A549 (cell line): ENCODE data around the gene NEXN. TPM values are rescaled to one million over a fixed set of nuclear protein-coding genes. Genes with fewer than 3 reads are reported as not detected.

Experiments used
- ATAC-seq, 2 experiments: fragments of 200-7000 bp in 1 of 2; fragments of >200 bp in 1 of 2; cut with Nextera tagmentation in 1 of 2; cut with Tn5 transposase in 1 of 2; 3 replicates each; pipeline versions ENCODE4 v1.8.0 to v1.9.1; 2018 to 2020; ENCODE audit warnings: mild to moderate bottlenecking in 1 of 2, moderate library complexity in 1 of 2
- CTCF ChIA-PET: fragments of 300-600 bp; sonication (Branson Sonifier 250); formaldehyde crosslinking; extraction: SDS; loops from one replicate; lab custom pipeline; 2021; ENCODE audit warnings: antibody characterized with exemption, inconsistent platforms; lab: Yijun Ruan, JAX
- POLR2A ChIA-PET: fragments of 350-600 bp; formaldehyde crosslinking; extraction: SDS; loops from one replicate; lab custom pipeline; 2021; ENCODE audit warnings: antibody characterized with exemption, inconsistent platforms; lab: Yijun Ruan, JAX
- DNase-seq, 2 experiments: peaks; one replicate each; pipeline versions ENCODE4 v3.0.0 to v3.0.0-alpha.2; 2011 to 2016; ENCODE audit warnings: low read depth in 1 of 2, low spot score in 1 of 2
- FAIRE-seq: peaks from 2 replicates; lab custom pipeline; 2011; peaks lifted over from hg19 to GRCh38; lab: Jason Lieb, UNC
- H3K27ac ChIP-seq, 2 experiments: fragments of >200 bp; sonication (Bioruptor Twin); formaldehyde crosslinking; 3 replicates each; pipeline ENCODE4 v1.5.1; 2016 to 2017
- H3K4me1 ChIP-seq: fragments of >200 bp; sonication (Bioruptor Twin); formaldehyde crosslinking; 3 replicates; pipeline ENCODE4 v1.6.1; 2016
- H3K4me2 ChIP-seq: fragments of >200 bp; sonication (Bioruptor Twin); formaldehyde crosslinking; 3 replicates; pipeline ENCODE4 v1.6.1; 2016
- H3K4me3 ChIP-seq: fragments of >200 bp; sonication (Bioruptor Twin); formaldehyde crosslinking; 3 replicates; pipeline ENCODE4 v1.5.1; 2016
- H3K9me3 ChIP-seq: fragments of >200 bp; sonication (Bioruptor Twin); formaldehyde crosslinking; 3 replicates; pipeline ENCODE4 v1.6.1; 2016
- CBX8 ChIP-seq: fragments of 200-600 bp; sonication (generic); IDR thresholded peaks from 2 replicates; pipeline ENCODE4 v1.6.1; 2016
- CEBPB ChIP-seq, 2 experiments: fragments of >200 bp in 1 of 2; sonication (Bioruptor Twin) in 1 of 2; formaldehyde crosslinking in 1 of 2; IDR thresholded peaks; 2 replicates each; pipeline ENCODE4 v1.6.1; 2012 to 2016
- EHF ChIP-seq: fragments of 250-450 bp; sonication (Bioruptor Pico); IDR thresholded peaks from 2 replicates; pipeline ENCODE4 v1.5.0; 2020; ENCODE audit warnings: mild to moderate bottlenecking
- EP300 ChIP-seq, 2 experiments: fragments of >200 bp; sonication (Bioruptor Twin); formaldehyde crosslinking; IDR thresholded peaks; 2 replicates in 1 of 2; 3 replicates in 1 of 2; pipeline ENCODE4 v1.6.1; 2016 to 2017
- KDM5A ChIP-seq: fragments of 200-600 bp; sonication (generic); IDR thresholded peaks from 2 replicates; pipeline ENCODE4 v1.6.1; 2016; ENCODE audit warnings: antibody characterized with exemption, mild to moderate bottlenecking
- MYC ChIP-seq: IDR thresholded peaks from 2 replicates; pipeline ENCODE4 v1.6.1; 2012; ENCODE audit warnings: mild to moderate bottlenecking, inconsistent platforms, low read length, improper control_type of control experiment, borderline replicate concordance
- PHF8 ChIP-seq: fragments of 200-600 bp; sonication (generic); IDR thresholded peaks from 2 replicates; pipeline ENCODE4 v1.6.1; 2016; ENCODE audit warnings: low read depth, mild to moderate bottlenecking, antibody characterized with exemption, moderate library complexity, borderline replicate concordance
- RAD21 ChIP-seq, 2 experiments: fragments of >200 bp in 1 of 2; sonication (Bioruptor Twin) in 1 of 2; formaldehyde crosslinking in 1 of 2; IDR thresholded peaks in 1 of 2; conservative IDR thresholded peaks in 1 of 2; 2 replicates in 1 of 2; 3 replicates in 1 of 2; pipeline ENCODE4 v1.6.1; 2012 to 2018; ENCODE audit warnings: inconsistent platforms in 1 of 2
- RARB ChIP-seq: fragments of 250-450 bp; sonication (Bioruptor Pico); IDR thresholded peaks from 2 replicates; pipeline ENCODE4 v1.8.0; 2021; ENCODE audit warnings: mild to moderate bottlenecking, moderate library complexity
- RFX5 ChIP-seq: fragments of 450-650 bp; IDR thresholded peaks from 2 replicates; pipeline ENCODE4 v1.7.1; 2014; ENCODE audit warnings: antibody characterized with exemption, mild to moderate bottlenecking, moderate library complexity
- SMC3 ChIP-seq: fragments of >200 bp; sonication (Bioruptor Twin); formaldehyde crosslinking; IDR thresholded peaks from 3 replicates; pipeline ENCODE4 v1.6.1; 2018; ENCODE audit warnings: inconsistent platforms
- SREBF2 ChIP-seq: fragments of 450-650 bp; IDR thresholded peaks from 2 replicates; pipeline ENCODE4 v1.6.1; 2014; ENCODE audit warnings: mild to moderate bottlenecking, moderate library complexity
- ZC3H11A ChIP-seq: fragments of 450-650 bp; IDR thresholded peaks from 2 replicates; pipeline ENCODE4 v1.6.1; 2014; ENCODE audit warnings: antibody characterized with exemption, mild to moderate bottlenecking
- WGBS: methylation state at CpG from one replicate; pipeline ENCODE4 v1.1.6; 2017; ENCODE audit errors: missing lambda C conversion rate; 5-methylcytosine and 5-hydroxymethylcytosine counted together
- polyA plus RNA-seq, 4 experiments: library from polyadenylated mRNA; depleted of rRNA in 3 of 4; stranded (reverse); fragments of >200 nt; fragmentation: RNase III in 1 of 4; extraction: RNeasy Plus Mini Kit Qiagen cat#74134 plus additional on column Dnase treatment in 1 of 4; gene quantifications; 2 replicates in 3 of 4; 3 replicates in 1 of 4; pipeline ENCODE4 v1.2.3, GENCODE V29; 2011 to 2017
- TF ChIP-seq, protein P1 (sequence below): fragments of 150-350 bp; IDR thresholded peaks from 2 replicates; pipeline ENCODE4 v1.6.1; 2014; ENCODE audit warnings: low read depth, mild to moderate bottlenecking, low read length
- TF ChIP-seq, protein P2 (sequence below): fragments of 250-450 bp; sonication (Bioruptor Pico); IDR thresholded peaks from 2 replicates; pipeline ENCODE4 v1.5.0; 2020; ENCODE audit warnings: low read depth, mild to moderate bottlenecking, moderate library complexity
- TF ChIP-seq, protein P3 (sequence below): fragments of >200 bp; sonication (Bioruptor Twin); formaldehyde crosslinking; IDR thresholded peaks from 3 replicates; pipeline ENCODE4 v1.6.1; 2016
- TF ChIP-seq, protein P4 (sequence below): fragments of 200-600 bp; sonication (generic); IDR thresholded peaks from 2 replicates; pipeline ENCODE4 v1.6.1; 2016; ENCODE audit warnings: antibody characterized with exemption, mild to moderate bottlenecking, moderate library complexity
- TF ChIP-seq, protein P5 (sequence below): IDR thresholded peaks from 2 replicates; pipeline ENCODE4 v1.6.1; 2012

Gene NEXN
- polyA plus RNA-seq, 2 of the 4 experiments (the other 2 are of a cell fraction), result 1.8 to 8.2 TPM

DNA sequence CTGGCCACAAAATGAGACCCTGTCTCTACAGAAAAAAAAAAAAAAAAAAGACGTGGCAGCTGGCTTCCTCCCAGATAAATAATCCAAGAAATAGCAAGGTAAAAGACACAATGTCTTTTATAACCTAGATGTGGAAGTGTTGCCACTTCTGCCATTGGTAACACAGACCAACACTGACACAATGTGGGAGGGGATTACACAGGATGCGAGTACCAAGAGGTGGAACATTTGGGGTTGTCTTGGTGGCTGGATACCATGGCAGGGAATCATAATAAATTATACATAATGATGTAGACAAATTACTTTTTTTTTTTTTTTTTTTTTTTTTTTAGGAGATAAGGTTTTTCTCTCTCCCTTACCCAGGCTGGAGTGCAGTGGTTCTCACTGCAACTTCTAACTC, 6.0 kb upstream of the NEXN start:
- TF ChIP-seq, protein P1, sequence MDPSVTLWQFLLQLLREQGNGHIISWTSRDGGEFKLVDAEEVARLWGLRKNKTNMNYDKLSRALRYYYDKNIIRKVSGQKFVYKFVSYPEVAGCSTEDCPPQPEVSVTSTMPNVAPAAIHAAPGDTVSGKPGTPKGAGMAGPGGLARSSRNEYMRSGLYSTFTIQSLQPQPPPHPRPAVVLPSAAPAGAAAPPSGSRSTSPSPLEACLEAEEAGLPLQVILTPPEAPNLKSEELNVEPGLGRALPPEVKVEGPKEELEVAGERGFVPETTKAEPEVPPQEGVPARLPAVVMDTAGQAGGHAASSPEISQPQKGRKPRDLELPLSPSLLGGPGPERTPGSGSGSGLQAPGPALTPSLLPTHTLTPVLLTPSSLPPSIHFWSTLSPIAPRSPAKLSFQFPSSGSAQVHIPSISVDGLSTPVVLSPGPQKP, result no peak
- TF ChIP-seq, protein P2, sequence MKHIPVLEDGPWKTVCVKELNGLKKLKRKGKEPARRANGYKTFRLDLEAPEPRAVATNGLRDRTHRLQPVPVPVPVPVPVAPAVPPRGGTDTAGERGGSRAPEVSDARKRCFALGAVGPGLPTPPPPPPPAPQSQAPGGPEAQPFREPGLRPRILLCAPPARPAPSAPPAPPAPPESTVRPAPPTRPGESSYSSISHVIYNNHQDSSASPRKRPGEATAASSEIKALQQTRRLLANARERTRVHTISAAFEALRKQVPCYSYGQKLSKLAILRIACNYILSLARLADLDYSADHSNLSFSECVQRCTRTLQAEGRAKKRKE (CRISPR knock-in tag), result no peak
- TF ChIP-seq RARB, result no peak
- TF ChIP-seq, protein P3, sequence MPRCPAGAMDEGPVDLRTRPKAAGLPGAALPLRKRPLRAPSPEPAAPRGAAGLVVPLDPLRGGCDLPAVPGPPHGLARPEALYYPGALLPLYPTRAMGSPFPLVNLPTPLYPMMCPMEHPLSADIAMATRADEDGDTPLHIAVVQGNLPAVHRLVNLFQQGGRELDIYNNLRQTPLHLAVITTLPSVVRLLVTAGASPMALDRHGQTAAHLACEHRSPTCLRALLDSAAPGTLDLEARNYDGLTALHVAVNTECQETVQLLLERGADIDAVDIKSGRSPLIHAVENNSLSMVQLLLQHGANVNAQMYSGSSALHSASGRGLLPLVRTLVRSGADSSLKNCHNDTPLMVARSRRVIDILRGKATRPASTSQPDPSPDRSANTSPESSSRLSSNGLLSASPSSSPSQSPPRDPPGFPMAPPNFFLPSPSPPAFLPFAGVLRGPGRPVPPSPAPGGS, result no peak
- TF ChIP-seq, protein P4, sequence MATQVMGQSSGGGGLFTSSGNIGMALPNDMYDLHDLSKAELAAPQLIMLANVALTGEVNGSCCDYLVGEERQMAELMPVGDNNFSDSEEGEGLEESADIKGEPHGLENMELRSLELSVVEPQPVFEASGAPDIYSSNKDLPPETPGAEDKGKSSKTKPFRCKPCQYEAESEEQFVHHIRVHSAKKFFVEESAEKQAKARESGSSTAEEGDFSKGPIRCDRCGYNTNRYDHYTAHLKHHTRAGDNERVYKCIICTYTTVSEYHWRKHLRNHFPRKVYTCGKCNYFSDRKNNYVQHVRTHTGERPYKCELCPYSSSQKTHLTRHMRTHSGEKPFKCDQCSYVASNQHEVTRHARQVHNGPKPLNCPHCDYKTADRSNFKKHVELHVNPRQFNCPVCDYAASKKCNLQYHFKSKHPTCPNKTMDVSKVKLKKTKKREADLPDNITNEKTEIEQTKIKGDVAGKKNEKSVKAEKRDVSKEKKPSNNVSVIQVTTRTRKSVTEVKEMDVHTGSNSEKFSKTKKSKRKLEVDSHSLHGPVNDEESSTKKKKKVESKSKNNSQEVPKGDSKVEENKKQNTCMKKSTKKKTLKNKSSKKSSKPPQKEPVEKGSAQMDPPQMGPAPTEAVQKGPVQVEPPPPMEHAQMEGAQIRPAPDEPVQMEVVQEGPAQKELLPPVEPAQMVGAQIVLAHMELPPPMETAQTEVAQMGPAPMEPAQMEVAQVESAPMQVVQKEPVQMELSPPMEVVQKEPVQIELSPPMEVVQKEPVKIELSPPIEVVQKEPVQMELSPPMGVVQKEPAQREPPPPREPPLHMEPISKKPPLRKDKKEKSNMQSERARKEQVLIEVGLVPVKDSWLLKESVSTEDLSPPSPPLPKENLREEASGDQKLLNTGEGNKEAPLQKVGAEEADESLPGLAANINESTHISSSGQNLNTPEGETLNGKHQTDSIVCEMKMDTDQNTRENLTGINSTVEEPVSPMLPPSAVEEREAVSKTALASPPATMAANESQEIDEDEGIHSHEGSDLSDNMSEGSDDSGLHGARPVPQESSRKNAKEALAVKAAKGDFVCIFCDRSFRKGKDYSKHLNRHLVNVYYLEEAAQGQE, result no peak
- TF ChIP-seq MYC, result no peak
- no peak for TF ChIP-seq ZC3H11A
- TF ChIP-seq, protein P5, sequence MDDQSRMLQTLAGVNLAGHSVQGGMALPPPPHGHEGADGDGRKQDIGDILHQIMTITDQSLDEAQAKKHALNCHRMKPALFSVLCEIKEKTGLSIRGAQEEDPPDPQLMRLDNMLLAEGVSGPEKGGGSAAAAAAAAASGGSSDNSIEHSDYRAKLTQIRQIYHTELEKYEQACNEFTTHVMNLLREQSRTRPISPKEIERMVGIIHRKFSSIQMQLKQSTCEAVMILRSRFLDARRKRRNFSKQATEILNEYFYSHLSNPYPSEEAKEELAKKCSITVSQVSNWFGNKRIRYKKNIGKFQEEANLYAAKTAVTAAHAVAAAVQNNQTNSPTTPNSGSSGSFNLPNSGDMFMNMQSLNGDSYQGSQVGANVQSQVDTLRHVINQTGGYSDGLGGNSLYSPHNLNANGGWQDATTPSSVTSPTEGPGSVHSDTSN, result no peak
- TF ChIP-seq CEBPB (IDR thresholded peaks at IDR 0.05), result no peak
- no peak for TF ChIP-seq SMC3
- TF ChIP-seq EP300 (IDR thresholded peaks at IDR 0.05), result no peak
- TF ChIP-seq KDM5A, result no peak
- no peak for TF ChIP-seq RFX5
- TF ChIP-seq RAD21 (conservative IDR thresholded peaks at IDR 0.05 in 1 of 2, IDR thresholded peaks at IDR 0.05 in 1 of 2), result no peak
- POLR2A ChIA-PET, result no interaction called here
- H3K9me3 ChIP-seq, result no peaks in the 10 kb centered on the region
- no peak overlapping the region for H3K27ac ChIP-seq
- CTCF ChIA-PET, result interaction anchor here (1.5 kb wide), 1 partner anchor 61 kb away, joined by 3 read pairs; no protein-coding TSS in a partner anchor
- H3K4me1 ChIP-seq, result no peaks in the 10 kb centered on the region
- ATAC-seq (no peak), FAIRE-seq (no peak), DNase-seq (no peak)
- H3K4me3 ChIP-seq, result no peak overlapping the region
- WGBS, result 79% methylated on average over 2 of the region's 2 CpGs
- no peak overlapping the region for H3K4me2 ChIP-seq

DNA sequence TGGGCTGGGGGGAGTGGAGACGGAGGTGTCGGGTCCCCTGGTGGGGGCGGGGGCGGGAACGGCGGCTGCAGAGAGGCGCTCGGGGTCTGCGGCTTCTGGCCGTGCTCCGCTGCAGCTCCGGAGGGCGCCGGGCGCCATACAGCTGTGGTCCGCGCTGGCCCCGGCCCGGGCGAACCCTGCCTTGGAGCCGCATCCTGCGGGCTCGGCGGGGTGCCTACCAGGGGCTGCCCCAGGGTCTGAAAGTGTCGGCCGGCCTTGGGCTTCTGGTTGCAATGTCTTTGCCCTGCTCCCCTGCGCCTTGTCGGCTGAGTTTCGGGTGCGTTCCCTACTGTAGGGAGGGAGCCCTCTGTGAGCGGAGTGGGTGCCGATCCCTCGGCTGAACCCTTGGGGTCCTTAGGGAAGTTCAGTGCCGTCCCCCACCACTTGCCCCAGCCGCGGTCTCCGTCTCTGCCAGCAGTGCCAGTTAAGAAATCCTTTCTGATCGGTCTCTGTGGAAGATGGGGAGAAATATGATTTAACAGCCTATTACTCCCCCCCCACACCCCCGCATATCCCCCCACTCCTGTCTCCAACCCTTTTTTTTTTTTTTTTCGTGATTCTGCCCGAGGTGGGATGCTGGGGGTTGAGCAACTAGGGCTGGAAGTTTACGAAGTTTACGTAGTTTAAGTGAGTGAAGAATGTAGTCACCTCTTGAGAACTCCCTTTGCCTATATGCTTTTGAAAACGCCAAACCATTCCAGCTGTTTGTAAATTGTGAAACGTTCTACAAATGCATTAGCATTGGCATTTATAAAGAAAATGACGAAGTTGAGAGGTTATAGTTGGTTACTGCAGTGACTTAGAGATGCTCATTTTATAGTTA, 588 bp downstream of the NEXN start:
- Histone ChIP-seq H3K4me3 (peak overlapping the region; percentile 87), H3K4me1 (peaks cover 17% of the 10 kb centered on the region; the same call in 2 of the 3 replicates), H3K9me3 (no peaks in the 10 kb centered on the region), H3K4me2 (peak overlapping the region; percentile 90), H3K27ac (peak overlapping the region; percentile 87 to 97)
- ChIA-PET CTCF (no interaction called here), POLR2A (interaction anchor here (0.6 kb wide), 1 partner anchor 21 kb away, joined by 4 read pairs; no protein-coding TSS in a partner anchor)
- ATAC-seq, result peak; percentile 85 to 86
- WGBS, result 4% methylated on average over 14 of the region's 46 CpGs
- FAIRE-seq, result no peak
- peak; percentile 12 to 35 for DNase-seq
- TF ChIP-seq CBX8 (no peak), EHF (CRISPR knock-in tag) (no peak), PHF8 (no peak), MYC (no peak), SREBF2 (no peak), EP300 (IDR thresholded peaks at IDR 0.05) (no peak), CEBPB (IDR thresholded peaks at IDR 0.05) (peak in 1 of 2 experiments; percentile 22; a peak in 1 of 4 replicates)
- TF ChIP-seq, protein P2 (CRISPR knock-in tag), result no peak
- TF ChIP-seq, all 56 proteins: peak for 1
